Measurements from ENCODE around the gene PXMP2. TPM values are rescaled to one million over a fixed set of nuclear protein-coding genes. Genes with fewer than 3 reads are reported as not detected.
A peak's percentile ranks its signal among the peaks of the same experiment; 100 is the strongest.

Gene PXMP2
- total RNA-seq, 1 experiment from 2014 or later, result 17.8 TPM

GRCh38 chr12:132754160-132754932 is 67.0 kb downstream of the PXMP2 start:
- no peaks in the 10 kb centered on the region for H4K20me1 ChIP-seq (ENCODE audit: control insufficient read depth, insufficient read depth, insufficient read length)

More at GRCh38 chr12:132754160-132754932, 67.0 kb downstream of the PXMP2 start:
- no peak for DNase-seq
- Mint-ChIP-seq H3K4me1 (no peaks in the 10 kb centered on the region), H3K4me3 (no peak overlapping the region), H3K9me3 (no peaks in the 10 kb centered on the region), H3K27me3 (ENCODE audit: low read depth) (no peaks in the 10 kb centered on the region), H3K36me3 (ENCODE audit: insufficient read depth in 1 of 3, low read depth in 3 of 3) (peaks cover 23 to 73% (median 53%) of the 10 kb centered on the region in 3 experiments; a peak in 6 of 7 replicates), H3K27ac (no peak overlapping the region)
- Histone ChIP-seq H3K79me1 (ENCODE audit: insufficient read depth, low read depth, low read length, poor library complexity, severe bottlenecking) (peaks cover 12% of the 10 kb centered on the region), H2AK5ac (ENCODE audit: insufficient read length, low read length) (no peak overlapping the region), H3T11ph (ENCODE audit: low read length) (no peak overlapping the region), H2BK15ac (ENCODE audit: low read depth, low read length) (no peak overlapping the region), H3K4me2 (ENCODE audit: insufficient read depth, insufficient read length, low read length) (no peak overlapping the region), H2BK12ac (ENCODE audit: insufficient read length, low read depth, low read length) (no peak overlapping the region), H3K27ac (ENCODE audit: insufficient read length, low read depth, low read length) (no peak overlapping the region), H2BK5ac (ENCODE audit: insufficient read length, low read length) (no peak overlapping the region), H4K8ac (replicated peaks; ENCODE audit: insufficient read length, low read depth, low read length) (no peak overlapping the region), H3K56ac (ENCODE audit: insufficient read length, low read depth, low read length) (no peak overlapping the region), H3K79me2 (ENCODE audit: insufficient read depth, low read length) (peaks cover 13% of the 10 kb centered on the region; the same call in 1 of the 2 replicates), H4K91ac (ENCODE audit: insufficient read length, low read depth, low read length) (no peak overlapping the region), H3K23ac (ENCODE audit: insufficient read length, low read depth, low read length) (no peak overlapping the region), H3K9me3 (ENCODE audit: control insufficient read depth, low read depth, low read length) (no peaks in the 10 kb centered on the region), H2AFZ (ENCODE audit: low read length) (no peak overlapping the region), H3K18ac (ENCODE audit: insufficient read length, low read depth, low read length) (no peak overlapping the region), H3K14ac (ENCODE audit: insufficient read depth, low read length) (no peak overlapping the region), H3K27me3 (ENCODE audit: insufficient read depth, low read length) (no peaks in the 10 kb centered on the region), H2BK20ac (ENCODE audit: low read depth, low read length, poor library complexity, severe bottlenecking) (no peak overlapping the region), H3K23me2 (ENCODE audit: insufficient read length, low read depth, low read length, poor library complexity, severe bottlenecking) (no peaks in the 10 kb centered on the region), H3K9ac (ENCODE audit: extremely low read depth, insufficient read length, low read length) (no peak overlapping the region), H4K5ac (ENCODE audit: insufficient read length, low read depth, low read length) (no peak overlapping the region), H3K4ac (ENCODE audit: low read depth, low read length) (no peak overlapping the region), H2BK120ac (ENCODE audit: low read depth, low read length, poor library complexity, severe bottlenecking) (no peak overlapping the region), H3K4me1 (ENCODE audit: insufficient read depth, low read length) (no peaks in the 10 kb centered on the region)
- no CpG with 5 or more reads among the region's 14 CpGs for WGBS (ENCODE audit: extremely low coverage, insufficient read length, low lambda C conversion rate)
- TF ChIP-seq, protein P1, sequence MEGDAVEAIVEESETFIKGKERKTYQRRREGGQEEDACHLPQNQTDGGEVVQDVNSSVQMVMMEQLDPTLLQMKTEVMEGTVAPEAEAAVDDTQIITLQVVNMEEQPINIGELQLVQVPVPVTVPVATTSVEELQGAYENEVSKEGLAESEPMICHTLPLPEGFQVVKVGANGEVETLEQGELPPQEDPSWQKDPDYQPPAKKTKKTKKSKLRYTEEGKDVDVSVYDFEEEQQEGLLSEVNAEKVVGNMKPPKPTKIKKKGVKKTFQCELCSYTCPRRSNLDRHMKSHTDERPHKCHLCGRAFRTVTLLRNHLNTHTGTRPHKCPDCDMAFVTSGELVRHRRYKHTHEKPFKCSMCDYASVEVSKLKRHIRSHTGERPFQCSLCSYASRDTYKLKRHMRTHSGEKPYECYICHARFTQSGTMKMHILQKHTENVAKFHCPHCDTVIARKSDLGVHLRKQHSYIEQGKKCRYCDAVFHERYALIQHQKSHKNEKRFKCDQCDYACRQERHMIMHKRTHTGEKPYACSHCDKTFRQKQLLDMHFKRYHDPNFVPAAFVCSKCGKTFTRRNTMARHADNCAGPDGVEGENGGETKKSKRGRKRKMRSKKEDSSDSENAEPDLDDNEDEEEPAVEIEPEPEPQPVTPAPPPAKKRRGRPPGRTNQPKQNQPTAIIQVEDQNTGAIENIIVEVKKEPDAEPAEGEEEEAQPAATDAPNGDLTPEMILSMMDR (conservative IDR thresholded peaks at IDR 0.05), result peak; percentile 30; the same call in 2 of the 3 replicates

Other genes with a start within 250 kb of the PXMP2 start
- 90.8 and 92.3 TPM in 2 replicates for gene FBRSL1, start 197.4 kb upstream of the PXMP2 start, total RNA-seq (2021)
- gene LRCOL1, start 77.0 kb upstream of the PXMP2 start, total RNA-seq (2021), result not detected in 2 replicates
- gene P2RX2, start 68.8 kb upstream of the PXMP2 start, total RNA-seq (2021), result 1.8 and 2.2 TPM in 2 replicates
- 131 and 147 TPM in 2 replicates for gene POLE, start 245 bp upstream of the PXMP2 start, total RNA-seq (2021)
- gene PGAM5, start 23.3 kb downstream of the PXMP2 start, total RNA-seq (2021), result 112 and 118 TPM in 2 replicates
- gene ANKLE2, start 74.2 kb downstream of the PXMP2 start, total RNA-seq (2021), result 73.9 and 80.3 TPM in 2 replicates
- 34.9 and 40.1 TPM in 2 replicates for gene GOLGA3, start 141.3 kb downstream of the PXMP2 start, total RNA-seq (2021)
- 51.9 and 53.3 TPM in 2 replicates for gene CHFR, start 200.0 kb downstream of the PXMP2 start, total RNA-seq (2021)

Data from H9 (cell line).